ENCODE data around the gene TBC1D1.

- no peak for TF ChIP-seq CTCF (IDR thresholded peaks at IDR 0.05)
- no peak for TF ChIP-seq POLR2AphosphoS5 (IDR thresholded peaks at IDR 0.05)
Observed at GRCh38 chr4:38133711-38134480, 243.0 kb downstream of the TBC1D1 start.

Measured in esophagus muscularis mucosa (tissue), 3 donors.